GM20000 (cell line): ENCODE data around the gene LUZP1.
"Not testable (repeated sequence)": the region's sequence is repeated elsewhere in the genome, so short reads cannot be mapped to it uniquely, and the experiment has no call there.

Source experiments
- DNase-seq: peaks from one replicate; pipeline ENCODE4 v3.0.0; 2012; ENCODE audit warnings: low spot score
- CTCF ChIP-seq: IDR thresholded peaks from 2 replicates; pipeline ENCODE4 v1.5.1; 2012; ENCODE audit warnings: mild to moderate bottlenecking, control low read depth; ENCODE audit errors: extremely low read depth, missing control alignments

The LUZP1 gene

GRCh38 chr1:23210963-23211362 lies 42.3 kb upstream of the LUZP1 start:
- no peak for DNase-seq
- TF ChIP-seq CTCF = no peak

GRCh38 chr1:23210351-23210785 lies 41.7 kb upstream of the LUZP1 start:
- TF ChIP-seq CTCF = peak; percentile 2
- no peak for DNase-seq

- no peak for DNase-seq
- no peak for TF ChIP-seq CTCF
Measured at GRCh38 chr1:23209770-23210169, 41.1 kb upstream of the LUZP1 start.

GRCh38 chr1:23208527-23208926 lies 39.9 kb upstream of the LUZP1 start:
- TF ChIP-seq CTCF = no peak
- DNase-seq = no peak

- not testable (repeated sequence) for DNase-seq
Measured at GRCh38 chr1:23207733-23208132, 39.1 kb upstream of the LUZP1 start.

- TF ChIP-seq CTCF = no peak
- no peak for DNase-seq
Measured at GRCh38 chr1:23202263-23202749, 33.6 kb upstream of the LUZP1 start.

- no peak for TF ChIP-seq CTCF
- no peak for DNase-seq
Measured at GRCh38 chr1:23200883-23201282, 32.2 kb upstream of the LUZP1 start.

GRCh38 chr1:23198373-23198772 lies 29.7 kb upstream of the LUZP1 start:
- no peak for DNase-seq
- no peak for TF ChIP-seq CTCF
